SK-N-MC (cell line): ENCODE results near the gene CTAGE9.

Source experiments
- EZH2 ChIP-seq: fragments of 200-600 bp; sonication (generic); IDR thresholded peaks from one replicate; pipeline ENCODE4 v1.6.1; 2017; ENCODE audit warnings: antibody characterized with exemption
- FOXP2 ChIP-seq: optimal IDR thresholded peaks from 2 replicates; pipeline ENCODE3; 2011; ENCODE audit warnings: mild to moderate bottlenecking, moderate library complexity; ENCODE audit not compliant: insufficient read depth; ENCODE audit errors: extremely low read length, control extremely low read depth
- POLR2AphosphoS5 ChIP-seq: IDR thresholded peaks from 2 replicates; pipeline ENCODE4 v1.6.1; 2012; ENCODE audit warnings: mild to moderate bottlenecking, low read depth, low read length, borderline replicate concordance

GRCh38 chr6:131739136-131739535, 28.3 kb upstream of the CTAGE9 start:
- TF ChIP-seq EZH2, result no peak
- no peak for TF ChIP-seq POLR2AphosphoS5
- TF ChIP-seq FOXP2, result no peak
